T-helper 2 cell treated with Interferon-gamma antibody and Interleukin-4, amounts not matched to agents 5 μg/mL and 100 μg/mL, for 36 hours (primary cell): Measurements from ENCODE around the gene TMEM86A.

Experiments
- DNase-seq: peaks from one replicate; pipeline ENCODE4 v3.0.0; 2021; ENCODE audit warnings: low spot score
- H3K27ac Mint-ChIP-seq: one replicate; pipeline ENCODE4 v1.8.0; 2021; ENCODE audit warnings: mild to moderate bottlenecking, mixed read lengths
- H3K27me3 Mint-ChIP-seq: one replicate; pipeline ENCODE4 v1.8.0; 2021; ENCODE audit warnings: low read depth, mixed read lengths
- H3K36me3 Mint-ChIP-seq: one replicate; pipeline ENCODE4 v1.8.0; 2021; ENCODE audit warnings: low read depth, mixed read lengths
- H3K4me1 Mint-ChIP-seq: one replicate; pipeline ENCODE4 v1.8.0; 2021; ENCODE audit warnings: low read depth, mixed read lengths
- H3K4me3 Mint-ChIP-seq: one replicate; pipeline ENCODE4 v1.8.0; 2022; ENCODE audit warnings: mild to moderate bottlenecking, moderate library complexity, mixed read lengths
- H3K9me3 Mint-ChIP-seq: one replicate; pipeline ENCODE4 v1.8.0; 2021; ENCODE audit warnings: mixed read lengths

The TMEM86A gene

DNA sequence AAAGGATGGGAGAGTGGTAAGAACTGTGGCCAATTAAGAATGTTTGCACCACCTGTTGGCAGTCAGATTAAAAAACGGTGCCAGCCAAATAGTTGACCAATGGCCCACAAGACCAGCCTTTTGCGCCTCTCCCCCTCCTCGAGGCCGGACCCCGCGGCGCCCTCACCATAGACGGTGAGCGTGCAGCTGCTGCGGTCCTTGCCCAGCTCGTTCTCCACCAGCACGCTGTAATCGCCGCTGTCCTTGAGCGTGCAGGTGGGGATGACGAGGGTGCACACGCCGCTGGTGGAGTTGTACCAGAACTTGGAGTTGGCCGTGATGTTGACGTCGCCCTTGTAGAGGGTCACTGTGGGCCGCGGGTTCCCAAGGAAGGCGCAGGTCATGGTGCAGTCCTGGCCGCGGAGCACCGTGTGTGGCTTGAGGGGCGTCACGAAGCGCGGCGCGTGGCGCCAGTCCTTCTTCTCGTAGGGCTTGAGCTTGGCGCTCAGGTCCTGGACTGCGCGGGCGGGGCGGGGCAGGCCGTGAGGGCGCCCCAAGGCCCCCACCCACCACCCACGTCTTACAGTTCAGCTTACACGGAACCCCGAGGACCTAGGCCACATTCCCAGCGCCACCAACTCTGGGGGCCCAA, 7.2 kb downstream of the TMEM86A start:
- H3K9me3 Mint-ChIP-seq: no peaks in the 10 kb centered on the region
- DNase-seq: no peak

DNA sequence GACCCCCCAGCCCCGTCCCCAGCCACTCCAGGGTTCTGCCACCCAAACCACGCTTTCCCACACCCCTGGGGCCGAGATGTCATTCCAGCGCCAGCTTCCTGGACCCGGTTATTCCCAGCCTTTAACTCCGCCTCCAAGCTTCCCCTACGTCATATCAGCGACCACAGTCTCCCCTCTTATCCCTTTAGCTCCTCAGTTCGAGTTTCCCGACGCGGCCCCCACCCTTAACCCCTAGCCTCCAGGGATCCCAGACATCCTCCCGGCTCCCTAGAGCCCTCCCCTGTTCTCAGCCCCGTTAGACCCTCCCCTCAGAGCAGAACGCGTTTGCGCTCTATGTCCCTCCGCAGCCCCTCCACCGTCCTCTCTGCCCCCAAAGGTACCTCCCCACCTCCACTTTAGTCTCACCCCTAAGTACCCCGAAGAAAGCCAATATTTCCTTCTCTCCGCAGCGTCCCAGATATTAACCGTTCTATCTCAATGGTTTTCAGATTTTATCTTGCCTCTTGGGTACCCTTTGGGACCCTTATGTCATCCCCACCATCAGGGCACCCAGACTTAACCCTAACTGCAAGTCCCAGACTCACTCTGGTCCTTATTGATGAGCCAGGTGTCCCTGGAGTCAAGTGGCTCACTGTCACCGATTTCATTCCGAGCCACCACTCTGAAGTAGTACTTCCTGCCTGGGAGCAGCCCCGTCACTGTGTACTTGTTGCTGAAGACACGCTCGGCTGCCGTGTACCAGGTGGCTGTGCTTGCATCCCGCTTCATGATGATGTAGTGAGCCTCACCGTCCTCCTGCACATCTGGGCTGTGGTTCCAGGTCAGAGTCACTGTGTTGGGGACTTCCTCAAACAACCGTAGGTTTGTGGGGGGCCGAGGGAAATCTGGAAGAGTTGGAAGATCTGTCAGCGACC, 8.0 kb downstream of the TMEM86A start:
- peak overlapping the region; percentile 84 for H3K27ac Mint-ChIP-seq
- peaks cover 14% of the 10 kb centered on the region for H3K4me1 Mint-ChIP-seq
- peak overlapping the region; percentile 92 for H3K4me3 Mint-ChIP-seq
- DNase-seq: no peak
- H3K27me3 Mint-ChIP-seq: peaks cover 56% of the 10 kb centered on the region
- no peaks in the 10 kb centered on the region for H3K9me3 Mint-ChIP-seq
- no peaks in the 10 kb centered on the region for H3K36me3 Mint-ChIP-seq

More for the DNA sequence above, 7.2 kb downstream of the TMEM86A start:
- Mint-ChIP-seq H3K27me3 (peaks cover 56% of the 10 kb centered on the region), H3K27ac (no peak overlapping the region), H3K4me1 (peaks cover 14% of the 10 kb centered on the region), H3K36me3 (no peaks in the 10 kb centered on the region), H3K4me3 (peak overlapping the region; percentile 54)

DNA sequence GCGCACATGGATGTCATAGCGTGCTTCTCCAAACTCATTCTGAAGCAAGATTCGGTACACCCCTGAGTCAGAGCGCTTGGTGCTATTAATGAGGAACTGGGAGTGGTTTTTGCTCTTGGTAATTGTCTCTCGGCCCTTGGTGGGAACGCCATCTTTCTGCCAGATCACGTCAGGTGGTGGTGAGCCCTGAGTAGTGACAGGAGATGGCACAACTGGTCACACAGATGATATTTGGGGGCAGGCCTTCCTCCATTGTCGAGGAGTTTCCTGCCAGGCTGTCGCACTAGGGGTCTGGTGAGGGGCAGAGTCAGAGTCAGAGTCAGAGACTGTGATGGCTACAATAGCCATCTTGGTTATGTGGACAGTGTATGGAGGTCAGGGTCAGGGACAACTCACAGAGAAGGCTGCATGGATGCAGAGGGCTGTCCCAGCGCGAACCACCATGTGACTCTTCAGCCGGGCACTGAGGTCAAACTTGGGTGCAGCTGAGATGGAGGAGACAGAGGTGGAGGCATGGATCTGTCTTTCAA, 9.3 kb downstream of the TMEM86A start:
- Mint-ChIP-seq H3K4me1 (peaks cover 14% of the 10 kb centered on the region), H3K27me3 (peaks cover 57% of the 10 kb centered on the region), H3K27ac (no peak overlapping the region), H3K9me3 (no peaks in the 10 kb centered on the region), H3K4me3 (no peak overlapping the region), H3K36me3 (no peaks in the 10 kb centered on the region)
- no peak for DNase-seq

DNA sequence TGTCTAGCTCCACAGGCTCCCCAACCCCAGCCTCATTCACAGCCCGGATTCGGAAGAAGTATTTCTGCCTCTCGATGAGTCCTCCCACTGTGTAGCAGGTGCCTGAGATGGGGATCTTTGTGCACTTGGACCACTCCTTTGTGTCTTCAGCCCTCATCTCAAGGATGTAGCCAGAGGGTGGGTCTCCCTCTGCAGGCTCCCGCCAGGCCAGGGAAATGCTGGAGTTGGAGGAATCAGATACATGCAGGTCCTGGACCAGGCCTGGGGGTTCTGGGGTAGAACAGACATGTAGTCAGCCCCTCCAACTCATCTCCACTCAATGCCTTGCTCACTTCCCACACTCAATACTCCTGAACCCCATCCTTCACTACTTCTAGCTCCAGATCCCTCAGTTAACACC, 10.8 kb downstream of the TMEM86A start:
- Mint-ChIP-seq H3K9me3 (no peaks in the 10 kb centered on the region), H3K27me3 (peaks cover 49% of the 10 kb centered on the region), H3K4me1 (peaks cover 14% of the 10 kb centered on the region), H3K27ac (no peak overlapping the region), H3K36me3 (no peaks in the 10 kb centered on the region), H3K4me3 (no peak overlapping the region)
- DNase-seq: no peak

DNA sequence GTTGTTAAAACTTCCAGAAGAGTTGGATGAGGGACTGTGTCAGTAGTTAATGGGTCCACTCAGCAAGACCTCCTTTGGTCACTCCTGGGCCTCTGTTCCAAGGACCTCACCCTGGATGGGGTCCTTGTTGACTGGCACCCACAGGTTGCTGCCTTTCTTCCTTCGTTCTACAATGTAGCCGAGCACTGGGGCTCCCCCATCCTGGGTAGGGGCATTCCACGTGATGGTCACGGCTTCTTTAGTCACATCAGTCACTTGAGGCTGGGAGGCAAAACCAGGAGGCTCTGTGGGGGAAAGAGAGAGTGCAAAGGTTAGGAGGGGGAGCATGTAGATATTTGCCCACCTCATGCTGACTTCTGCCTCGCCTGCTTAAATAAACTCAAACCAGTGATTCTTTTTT, 12.0 kb downstream of the TMEM86A start:
- H3K36me3 Mint-ChIP-seq: no peaks in the 10 kb centered on the region
- peaks cover 39% of the 10 kb centered on the region for H3K27me3 Mint-ChIP-seq
- H3K4me3 Mint-ChIP-seq: no peak overlapping the region
- H3K4me1 Mint-ChIP-seq: peaks cover 8% of the 10 kb centered on the region
- DNase-seq: no peak
- no peak overlapping the region for H3K27ac Mint-ChIP-seq
- H3K9me3 Mint-ChIP-seq: no peaks in the 10 kb centered on the region

DNA sequence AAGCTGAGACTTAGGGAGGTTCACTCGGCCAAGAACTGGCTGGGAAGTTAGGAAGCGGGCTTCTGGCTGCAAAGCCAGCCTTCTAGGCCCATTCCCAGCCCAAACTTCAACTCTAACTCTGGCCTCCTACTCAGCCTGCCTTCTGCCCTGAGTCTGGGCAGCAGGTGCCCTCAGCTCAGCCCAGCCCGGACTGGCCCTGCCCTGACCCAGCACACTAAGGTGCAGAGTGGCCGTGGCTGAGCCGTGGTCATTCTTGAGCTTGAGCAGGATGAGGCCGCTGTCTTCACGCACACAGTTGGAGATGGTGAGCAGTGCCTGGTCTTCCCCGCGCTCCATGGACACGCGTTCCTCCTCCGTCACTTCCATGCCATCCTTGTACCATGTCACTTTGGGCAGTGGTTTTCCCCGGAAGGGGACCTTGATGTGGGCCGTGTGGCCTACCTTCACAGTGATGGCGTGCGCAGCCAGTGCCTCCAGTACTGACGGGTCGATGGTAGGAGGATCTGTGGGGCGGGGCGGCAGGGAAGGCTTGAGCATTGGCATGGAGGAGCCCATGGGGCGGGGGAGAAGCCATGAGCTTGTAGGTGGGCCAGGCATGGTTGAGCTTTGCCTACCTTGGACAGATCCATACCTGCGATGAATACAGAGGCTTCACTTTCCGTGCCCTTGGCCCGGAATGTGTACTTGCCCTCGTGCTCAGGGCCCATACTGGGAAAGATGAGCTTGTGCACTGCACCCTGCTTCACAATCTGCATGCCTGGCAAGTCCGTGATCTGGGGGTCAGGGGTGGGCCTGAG, 15.3 kb downstream of the TMEM86A start:
- no peaks in the 10 kb centered on the region for H3K4me1 Mint-ChIP-seq
- DNase-seq: no peak
- no peaks in the 10 kb centered on the region for H3K36me3 Mint-ChIP-seq

DNA sequence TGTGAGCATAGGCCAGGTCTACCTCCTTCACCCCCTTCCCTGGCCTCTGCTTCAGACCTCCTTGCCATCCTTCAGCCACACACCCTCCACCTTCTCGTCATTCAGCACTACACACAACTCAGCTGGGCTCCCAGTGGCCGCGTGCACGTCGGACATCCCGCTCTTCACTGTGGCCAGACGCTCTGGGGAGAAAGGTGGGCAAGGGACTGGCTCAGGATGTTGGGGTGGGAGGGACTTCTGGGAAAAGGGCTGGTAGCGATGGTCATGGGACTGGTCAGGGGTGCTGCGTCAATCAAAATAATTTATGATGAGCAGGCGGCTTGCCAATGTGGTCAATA, 15.8 kb downstream of the TMEM86A start:
- Mint-ChIP-seq H3K4me3 (no peak overlapping the region), H3K27ac (no peak overlapping the region), H3K9me3 (no peaks in the 10 kb centered on the region), H3K4me1 (no peaks in the 10 kb centered on the region), H3K27me3 (peaks cover 20% of the 10 kb centered on the region), H3K36me3 (no peaks in the 10 kb centered on the region)
- DNase-seq: no peak

More for the DNA sequence above, 15.3 kb downstream of the TMEM86A start:
- peaks cover 22% of the 10 kb centered on the region for H3K27me3 Mint-ChIP-seq
- H3K27ac Mint-ChIP-seq: no peak overlapping the region
- H3K9me3 Mint-ChIP-seq: no peaks in the 10 kb centered on the region
- H3K4me3 Mint-ChIP-seq: no peak overlapping the region

GRCh38 chr11:18715476-18715875, 16.9 kb downstream of the TMEM86A start:
- Mint-ChIP-seq H3K27ac (no peak overlapping the region), H3K4me1 (no peaks in the 10 kb centered on the region), H3K36me3 (no peaks in the 10 kb centered on the region)

DNA sequence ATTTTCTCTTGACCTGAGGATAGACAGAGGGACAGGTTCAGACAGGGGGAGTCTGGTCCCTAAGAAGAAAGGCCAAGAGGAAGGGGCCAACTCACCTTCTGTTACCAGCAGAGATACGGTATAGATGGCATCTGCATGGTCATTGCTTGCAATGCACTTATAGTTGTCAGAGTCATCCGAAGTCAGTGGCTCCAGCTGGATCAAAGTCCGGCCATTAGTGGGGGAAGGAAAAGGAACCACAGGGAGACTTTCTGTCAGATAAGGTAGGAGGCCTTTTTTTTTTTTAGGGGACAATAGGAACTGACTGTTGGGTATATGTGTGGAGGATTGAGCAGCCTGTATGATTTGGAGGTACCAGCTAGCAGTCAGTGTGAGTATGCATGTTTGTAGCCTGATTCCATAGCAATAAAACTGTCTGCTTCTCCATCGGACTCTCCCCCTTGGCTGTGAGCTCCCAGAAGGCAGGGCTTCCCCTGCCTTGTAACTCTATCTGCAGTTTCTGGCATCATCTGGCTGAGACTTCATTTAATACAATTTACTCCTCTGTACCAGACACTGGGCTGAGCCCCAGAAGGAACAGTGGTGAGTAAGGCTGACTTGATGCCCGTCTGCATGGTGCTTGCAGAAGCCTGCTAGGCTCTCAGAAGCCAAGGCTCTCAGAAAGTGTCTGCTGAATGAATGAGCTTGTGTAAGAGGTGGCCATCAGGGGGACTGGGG, 21.7 kb downstream of the TMEM86A start:
- Mint-ChIP-seq H3K27me3 (peaks cover 21% of the 10 kb centered on the region), H3K36me3 (no peaks in the 10 kb centered on the region), H3K27ac (no peak overlapping the region), H3K4me1 (peaks cover 6% of the 10 kb centered on the region), H3K4me3 (peak overlapping the region; percentile 91), H3K9me3 (no peaks in the 10 kb centered on the region)
- no peak for DNase-seq

More at GRCh38 chr11:18715476-18715875, 16.9 kb downstream of the TMEM86A start:
- peaks cover 14% of the 10 kb centered on the region for H3K27me3 Mint-ChIP-seq
- no peak overlapping the region for H3K4me3 Mint-ChIP-seq
- DNase-seq: no peak
- H3K9me3 Mint-ChIP-seq: no peaks in the 10 kb centered on the region

GRCh38 chr11:18720808-18721560, 22.4 kb downstream of the TMEM86A start:
- H3K27me3 Mint-ChIP-seq: peaks cover 21% of the 10 kb centered on the region
- H3K27ac Mint-ChIP-seq: no peak overlapping the region
- peak; percentile 80 for DNase-seq
- no peaks in the 10 kb centered on the region for H3K36me3 Mint-ChIP-seq
- peaks cover 6% of the 10 kb centered on the region for H3K4me1 Mint-ChIP-seq
- H3K4me3 Mint-ChIP-seq: peak overlapping the region; percentile 91
- no peaks in the 10 kb centered on the region for H3K9me3 Mint-ChIP-seq

GRCh38 chr11:18721561-18722292, 23.1 kb downstream of the TMEM86A start:
- Mint-ChIP-seq H3K27me3 (peaks cover 21% of the 10 kb centered on the region), H3K9me3 (no peaks in the 10 kb centered on the region), H3K36me3 (no peaks in the 10 kb centered on the region), H3K4me1 (peaks cover 6% of the 10 kb centered on the region), H3K27ac (peak overlapping the region; percentile 2), H3K4me3 (peak overlapping the region; percentile 91)
- peak; percentile 32 for DNase-seq

- Mint-ChIP-seq H3K27ac (no peak overlapping the region), H3K4me1 (peaks cover 6% of the 10 kb centered on the region), H3K9me3 (no peaks in the 10 kb centered on the region), H3K4me3 (peak overlapping the region; percentile 25), H3K36me3 (no peaks in the 10 kb centered on the region), H3K27me3 (peaks cover 21% of the 10 kb centered on the region)
- DNase-seq: no peak
Measured at GRCh38 chr11:18722293-18722637, 23.7 kb downstream of the TMEM86A start.
